ENCODE measurements around the gene ATF6B.

DNA sequence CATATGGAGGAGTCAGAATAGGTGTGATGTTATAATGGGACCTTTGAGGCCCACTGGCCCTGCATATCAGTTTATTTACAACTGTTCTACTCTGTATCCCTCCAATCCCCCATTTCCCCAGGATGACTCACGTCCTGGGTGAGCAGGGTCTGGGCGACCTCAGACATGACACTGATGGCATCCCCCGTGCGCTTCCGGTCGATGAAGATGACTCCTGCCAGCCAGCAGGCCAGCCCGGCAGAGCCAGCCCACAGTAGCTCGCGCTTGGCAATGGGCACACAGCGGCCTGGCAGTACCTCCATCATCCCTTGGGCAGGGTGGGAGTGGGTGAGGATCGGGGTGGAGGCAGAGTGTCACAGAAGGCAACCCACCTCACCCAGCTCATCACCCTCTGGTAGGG, 42.2 kb upstream of the ATF6B start:
- TF ChIP-seq, protein P1, sequence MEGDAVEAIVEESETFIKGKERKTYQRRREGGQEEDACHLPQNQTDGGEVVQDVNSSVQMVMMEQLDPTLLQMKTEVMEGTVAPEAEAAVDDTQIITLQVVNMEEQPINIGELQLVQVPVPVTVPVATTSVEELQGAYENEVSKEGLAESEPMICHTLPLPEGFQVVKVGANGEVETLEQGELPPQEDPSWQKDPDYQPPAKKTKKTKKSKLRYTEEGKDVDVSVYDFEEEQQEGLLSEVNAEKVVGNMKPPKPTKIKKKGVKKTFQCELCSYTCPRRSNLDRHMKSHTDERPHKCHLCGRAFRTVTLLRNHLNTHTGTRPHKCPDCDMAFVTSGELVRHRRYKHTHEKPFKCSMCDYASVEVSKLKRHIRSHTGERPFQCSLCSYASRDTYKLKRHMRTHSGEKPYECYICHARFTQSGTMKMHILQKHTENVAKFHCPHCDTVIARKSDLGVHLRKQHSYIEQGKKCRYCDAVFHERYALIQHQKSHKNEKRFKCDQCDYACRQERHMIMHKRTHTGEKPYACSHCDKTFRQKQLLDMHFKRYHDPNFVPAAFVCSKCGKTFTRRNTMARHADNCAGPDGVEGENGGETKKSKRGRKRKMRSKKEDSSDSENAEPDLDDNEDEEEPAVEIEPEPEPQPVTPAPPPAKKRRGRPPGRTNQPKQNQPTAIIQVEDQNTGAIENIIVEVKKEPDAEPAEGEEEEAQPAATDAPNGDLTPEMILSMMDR (IDR thresholded peaks at IDR 0.05) = no peak
- no peak for TF ChIP-seq POLR2A (IDR thresholded peaks at IDR 0.05)

Data from stomach (tissue), 4 donors.